Posterior vena cava (tissue), 2 donors: ENCODE data around the gene RIPOR1. TPM values are rescaled to one million over a fixed set of nuclear protein-coding genes. Genes with fewer than 3 reads are reported as not detected.
A peak's percentile ranks its signal among the peaks of the same experiment; 100 is the strongest.
"Not testable (repeated sequence)": the region's sequence is repeated elsewhere in the genome, so short reads cannot be mapped to it uniquely, and the experiment has no call there.

Source experiments
- DNase-seq: peaks from one replicate; pipeline ENCODE4 v3.0.0-alpha.2; 2020; ENCODE audit warnings: low spot score
- intact Hi-C, 2 donors: fragments of 100-400 bp; cut with DNase I; formaldehyde crosslinking; loops; one replicate each; pipeline versions ENCODE4 v1.14.1 to v1.14.2; 2022 to 2023
- total RNA-seq, 2 donors: library from RNA; stranded (reverse); fragmentation: NEBNext Ultra II Directional; extraction: Animal tissue kit (Norgen Biotek cat#: 25700); gene quantifications; one replicate each; pipeline ENCODE4 v1.2.1, GENCODE V29; 2021
- donor health status: DM: yes; HTN: yes; CAD: no.
- donor health status: DM: yes; HTN: yes; CAD: no.

The RIPOR1 gene
- total RNA-seq, 2 donors from 2014 or later, result 92.5 to 123 TPM

- intact Hi-C loops, result no loop called here
- no peak for DNase-seq
These were observed 19.6 kb upstream of the RIPOR1 start for GRCh38 chr16:67509016-67509415.

GRCh38 chr16:67513892-67514291, 14.7 kb upstream of the RIPOR1 start:
- intact Hi-C loops, result loop anchor here in 1 of 2 donors (2.0 kb wide), 1 partner anchor 19 kb away; no protein-coding TSS in a partner anchor

GRCh38 chr16:67514382-67514828, 14.2 kb upstream of the RIPOR1 start:
- DNase-seq, result peak; percentile 94
- intact Hi-C loops, result loop anchor here in 1 of 2 donors (2.0 kb wide), 1 partner anchor 20 kb away; no protein-coding TSS in a partner anchor

More at GRCh38 chr16:67513892-67514291, 14.7 kb upstream of the RIPOR1 start:
- DNase-seq, result not testable (repeated sequence)

- intact Hi-C loops, result no loop called here
- DNase-seq, result no peak
These were observed 12.1 kb upstream of the RIPOR1 start for GRCh38 chr16:67516296-67517154.

- no peak for DNase-seq
- intact Hi-C loops, result no loop called here
These were observed 11.5 kb upstream of the RIPOR1 start for GRCh38 chr16:67517155-67517445.

- intact Hi-C loops, result no loop called here
- no peak for DNase-seq
These were observed 10.8 kb upstream of the RIPOR1 start for GRCh38 chr16:67517661-67518423.

GRCh38 chr16:67518676-67519075, 10.0 kb upstream of the RIPOR1 start:
- intact Hi-C loops, result no loop called here
- no peak for DNase-seq

- intact Hi-C loops, result no loop called here
- DNase-seq, result no peak
These were observed 9.4 kb upstream of the RIPOR1 start for GRCh38 chr16:67519242-67519641.

- DNase-seq, result peak; percentile 98
- intact Hi-C loops, result loop anchor here in 1 of 2 donors (2.0 to 5.0 kb wide), 2 partner anchors 28 to 146 kb away; partner anchors contain the start of genes C16orf86 and ENKD1
These were observed 7.4 kb upstream of the RIPOR1 start for GRCh38 chr16:67521095-67521804.

- intact Hi-C loops, result no loop called here
- DNase-seq, result no peak
These were observed 3.3 kb upstream of the RIPOR1 start for GRCh38 chr16:67525176-67525860.

- DNase-seq, result no peak
- intact Hi-C loops, result no loop called here
These were observed 2.4 kb upstream of the RIPOR1 start for GRCh38 chr16:67526149-67526791.

GRCh38 chr16:67528870-67529581, 397 bp downstream of the RIPOR1 start:
- no peak for DNase-seq
- intact Hi-C loops, result no loop called here

- intact Hi-C loops, result no loop called here
- no peak for DNase-seq
These were observed 968 bp downstream of the RIPOR1 start for GRCh38 chr16:67529582-67530012.

GRCh38 chr16:67530013-67530939, 1.6 kb downstream of the RIPOR1 start:
- peak; percentile 95 for DNase-seq
- intact Hi-C loops, result no loop called here

- intact Hi-C loops, result no loop called here
- DNase-seq, result no peak
These were observed 2.6 kb downstream of the RIPOR1 start for GRCh38 chr16:67531247-67531646.

- intact Hi-C loops, result no loop called here
These were observed 4.5 kb downstream of the RIPOR1 start for GRCh38 chr16:67533024-67533560.

GRCh38 chr16:67533987-67534386, 5.4 kb downstream of the RIPOR1 start:
- intact Hi-C loops, DNase-seq: not testable (repeated sequence)

More at GRCh38 chr16:67533024-67533560, 4.5 kb downstream of the RIPOR1 start:
- DNase-seq, result no peak
